Liver (tissue), 3 donors: ENCODE results near the gene MYO7B.

ENCODE experiments used
- CTCF ChIP-seq: fragments of 150-350 bp; IDR thresholded peaks from 2 replicates; pipeline ENCODE4 v1.5.1; 2017; ENCODE audit warnings: improper control_type of control experiment, low read depth, low read length; ENCODE audit not compliant: missing input control
- NR2F2 ChIP-seq: IDR thresholded peaks from 2 replicates; pipeline ENCODE4 v1.6.1; 2016; ENCODE audit warnings: antibody characterized with exemption
- RAD21 ChIP-seq, 2 donors: IDR thresholded peaks; 2 replicates each; pipeline ENCODE4 v1.6.1; 2016; ENCODE audit warnings: antibody characterized with exemption in 2 of 2, mild to moderate bottlenecking in 2 of 2
- REST ChIP-seq: IDR thresholded peaks from 2 replicates; pipeline ENCODE4 v1.6.1; 2016; ENCODE audit warnings: antibody characterized with exemption, mild to moderate bottlenecking
- YY1 ChIP-seq: IDR thresholded peaks from 2 replicates; pipeline ENCODE4 v1.6.1; 2016; ENCODE audit warnings: antibody characterized with exemption, mild to moderate bottlenecking
- donor health status: healthy.
- donor health status: healthy.

GRCh38 chr2:127642706-127643438 is 107.4 kb downstream of the MYO7B start:
- no peak for TF ChIP-seq CTCF
- no peak for TF ChIP-seq RAD21 (IDR thresholded peaks at IDR 0.05)
- no peak for TF ChIP-seq REST
- no peak for TF ChIP-seq NR2F2
- no peak for TF ChIP-seq YY1
